ENCODE results near the gene SARDH. TPM values are rescaled to one million over a fixed set of nuclear protein-coding genes. Genes with fewer than 3 reads are reported as not detected.

SARDH gene
- total RNA-seq, 1 donor from 2014 or later = 1.3 TPM

GRCh38 chr9:133702798-133703590, 35.2 kb downstream of the SARDH start:
- H3K36me3 ChIP-seq = no peaks in the 10 kb centered on the region
- H3K27me3 ChIP-seq = no peaks in the 10 kb centered on the region
- H3K27ac ChIP-seq = no peak overlapping the region
- H3K4me3 ChIP-seq = peak overlapping the region in 1 of 2 donors; percentile 53
- no peak for DNase-seq (ENCODE audit: low spot score in 2 of 2)
- H3K4me1 ChIP-seq = peaks cover 0 to 6% of the 10 kb centered on the region in 2 donors
- TF ChIP-seq CTCF (IDR thresholded peaks at IDR 0.05) = no peak
- no peaks in the 10 kb centered on the region for H3K9me3 ChIP-seq
- intact Hi-C loops (cut with DNase I) = no loop called here

GRCh38 chr9:133701981-133702797, 36.0 kb downstream of the SARDH start:
- no peaks in the 10 kb centered on the region for H3K36me3 ChIP-seq
- no peak for DNase-seq (ENCODE audit: low spot score in 2 of 2)
- H3K27me3 ChIP-seq = no peaks in the 10 kb centered on the region
- intact Hi-C loops (cut with DNase I) = no loop called here
- H3K9me3 ChIP-seq = no peaks in the 10 kb centered on the region
- peak overlapping the region in 1 of 2 donors; percentile 53 for H3K4me3 ChIP-seq
- no peak overlapping the region for H3K27ac ChIP-seq
- H3K4me1 ChIP-seq = peaks cover 0 to 6% of the 10 kb centered on the region in 2 donors
- no peak for TF ChIP-seq CTCF (IDR thresholded peaks at IDR 0.05)

DNA sequence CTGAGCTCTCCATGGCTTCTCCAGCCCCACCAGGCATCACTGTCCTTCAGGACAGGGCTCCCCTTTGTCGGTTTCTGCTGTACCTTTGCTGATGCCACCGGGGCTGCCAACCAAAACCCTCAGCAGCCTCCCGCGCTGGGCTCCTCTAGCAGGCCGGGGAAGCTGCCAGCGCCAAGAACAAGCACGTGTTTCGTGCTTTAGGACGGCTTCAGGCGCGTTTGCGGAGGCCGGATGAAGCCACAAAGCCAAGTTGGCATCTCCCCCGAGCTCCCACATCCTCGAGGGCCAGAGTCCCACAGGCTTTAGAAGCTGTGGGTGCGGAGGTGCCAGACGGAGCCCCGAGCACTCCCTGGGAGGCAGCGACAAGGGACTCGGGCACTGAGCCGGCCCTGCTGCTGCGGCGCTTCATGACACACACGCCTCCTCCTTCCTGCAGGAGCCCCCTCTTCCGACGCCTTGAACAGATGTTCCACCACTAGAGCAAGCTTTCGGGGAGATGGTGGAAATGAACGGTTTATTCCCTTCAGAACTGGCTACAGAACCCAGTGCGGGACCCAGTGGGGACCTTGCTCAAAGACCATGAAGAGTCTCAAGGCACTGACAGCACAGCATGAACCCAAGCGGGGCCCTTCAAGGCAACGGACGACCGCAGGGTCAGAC, 36.7 kb downstream of the SARDH start:
- H3K4me1 ChIP-seq = peaks cover 0 to 6% of the 10 kb centered on the region in 2 donors
- TF ChIP-seq CTCF (IDR thresholded peaks at IDR 0.05) = no peak
- H3K4me3 ChIP-seq = no peak overlapping the region
- no peak for DNase-seq (ENCODE audit: low spot score in 2 of 2)
- no peak overlapping the region for H3K27ac ChIP-seq
- no peaks in the 10 kb centered on the region for H3K27me3 ChIP-seq
- intact Hi-C loops (cut with DNase I) = no loop called here
- H3K36me3 ChIP-seq = no peaks in the 10 kb centered on the region
- no peaks in the 10 kb centered on the region for H3K9me3 ChIP-seq

- DNase-seq (ENCODE audit: low spot score in 2 of 2) = no peak
- Histone ChIP-seq H3K9me3 (no peaks in the 10 kb centered on the region), H3K4me3 (no peak overlapping the region), H3K4me1 (peaks cover 0 to 6% of the 10 kb centered on the region in 2 donors), H3K36me3 (no peaks in the 10 kb centered on the region), H3K27me3 (no peaks in the 10 kb centered on the region), H3K27ac (no peak overlapping the region)
- intact Hi-C loops (cut with DNase I) = no loop called here
- TF ChIP-seq CTCF (IDR thresholded peaks at IDR 0.05) = no peak
These were observed 37.3 kb downstream of the SARDH start for GRCh38 chr9:133700819-133701320.

DNA sequence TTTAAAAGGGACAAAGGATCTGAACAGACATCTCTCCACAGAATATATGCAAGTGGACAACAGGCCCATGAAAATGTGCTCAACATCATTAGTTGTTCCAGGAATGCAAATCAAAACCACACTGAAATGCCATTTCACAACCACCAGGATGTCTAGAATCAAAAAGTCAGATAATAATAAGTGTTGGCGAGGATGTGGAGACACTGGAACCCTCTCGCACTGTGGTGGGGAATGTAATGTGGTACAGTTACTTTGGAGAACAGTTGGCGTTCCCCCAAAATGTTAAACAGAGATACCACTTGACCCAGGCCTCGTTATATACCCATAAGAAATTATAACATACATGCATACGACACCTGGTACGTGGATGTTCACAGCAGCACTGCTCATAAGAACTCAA, 38.6 kb downstream of the SARDH start:
- Histone ChIP-seq H3K9me3 (no peaks in the 10 kb centered on the region), H3K4me1 (peaks cover 0 to 6% of the 10 kb centered on the region in 2 donors), H3K4me3 (no peak overlapping the region), H3K27me3 (no peaks in the 10 kb centered on the region), H3K36me3 (no peaks in the 10 kb centered on the region), H3K27ac (no peak overlapping the region)
- no peak for DNase-seq (ENCODE audit: low spot score in 2 of 2)
- TF ChIP-seq CTCF (IDR thresholded peaks at IDR 0.05) = no peak
- intact Hi-C loops (cut with DNase I) = no loop called here

Measured in ascending aorta (tissue), 2 donors.